Measurements from ENCODE around the gene KRT86. TPM values are rescaled to one million over a fixed set of nuclear protein-coding genes. Genes with fewer than 3 reads are reported as not detected.
"Not testable (repeated sequence)": the region's sequence is repeated elsewhere in the genome, so short reads cannot be mapped to it uniquely, and the experiment has no call there.

KRT86 gene
- total and polyA plus RNA-seq, 4 donors, result 0.39 to 3.2 (median 1.3) TPM

GRCh38 chr12:52341066-52341580, 66.7 kb downstream of the KRT86 start:
- DNase-seq, result peak in 1 of 2 donors; percentile 62
- Histone ChIP-seq H3K27ac (ENCODE audit: low read depth in 1 of 2, low read length in 2 of 2) (no peak overlapping the region), H3K36me3 (ENCODE audit: control insufficient read depth in 1 of 2, insufficient read depth in 2 of 2, low read length in 1 of 2) (no peaks in the 10 kb centered on the region), H3K4me3 (ENCODE audit: low read length in 2 of 2) (no peak overlapping the region), H3K27me3 (ENCODE audit: control insufficient read depth in 1 of 2, insufficient read depth in 2 of 2, low read length in 1 of 2) (no peaks in the 10 kb centered on the region), H3K9me3 (ENCODE audit: control insufficient read depth, low read length) (peaks cover 2% of the 10 kb centered on the region), H3K4me1 (ENCODE audit: control insufficient read depth in 1 of 2, insufficient read depth in 2 of 2, low read length in 2 of 2) (no peaks in the 10 kb centered on the region)
- peak; percentile 32 for ATAC-seq (ENCODE audit: low FRiP score)
- 96 to 98% methylated on average over 14 of the region's 14 CpGs for WGBS, 2 donors
- intact Hi-C loops (cut with DNase I), result no loop called here

GRCh38 chr12:52342781-52343490, 68.5 kb downstream of the KRT86 start:
- H3K9me3 ChIP-seq (ENCODE audit: control insufficient read depth, low read length), result peaks cover 2% of the 10 kb centered on the region
- no peak overlapping the region for H3K4me3 ChIP-seq (ENCODE audit: low read length in 2 of 2)
- intact Hi-C loops (cut with DNase I), result no loop called here
- no peaks in the 10 kb centered on the region for H3K4me1 ChIP-seq (ENCODE audit: control insufficient read depth in 1 of 2, insufficient read depth in 2 of 2, low read length in 2 of 2)
- no peaks in the 10 kb centered on the region for H3K27me3 ChIP-seq (ENCODE audit: control insufficient read depth in 1 of 2, insufficient read depth in 2 of 2, low read length in 1 of 2)
- no peak overlapping the region for H3K27ac ChIP-seq (ENCODE audit: low read depth in 1 of 2, low read length in 2 of 2)
- DNase-seq (no peak), ATAC-seq (ENCODE audit: low FRiP score) (no peak)
- WGBS, 2 donors, result 95 to 98% methylated on average over 2 of the region's 2 CpGs
- H3K36me3 ChIP-seq (ENCODE audit: control insufficient read depth in 1 of 2, insufficient read depth in 2 of 2, low read length in 1 of 2), result no peaks in the 10 kb centered on the region

GRCh38 chr12:52343550-52343949, 69.1 kb downstream of the KRT86 start:
- no peak for ATAC-seq (ENCODE audit: low FRiP score)
- WGBS, 2 donors, result 73 to 97% methylated on average over 2 of the region's 2 CpGs
- intact Hi-C loops (cut with DNase I), result no loop called here

GRCh38 chr12:52344111-52344510, 69.7 kb downstream of the KRT86 start:
- no peaks in the 10 kb centered on the region for H3K4me1 ChIP-seq (ENCODE audit: control insufficient read depth in 1 of 2, insufficient read depth in 2 of 2, low read length in 2 of 2)
- peaks cover 2% of the 10 kb centered on the region for H3K9me3 ChIP-seq (ENCODE audit: control insufficient read depth, low read length)
- no peaks in the 10 kb centered on the region for H3K27me3 ChIP-seq (ENCODE audit: control insufficient read depth in 1 of 2, insufficient read depth in 2 of 2, low read length in 1 of 2)
- no peak overlapping the region for H3K4me3 ChIP-seq (ENCODE audit: low read length in 2 of 2)
- H3K36me3 ChIP-seq (ENCODE audit: control insufficient read depth in 1 of 2, insufficient read depth in 2 of 2, low read length in 1 of 2), result no peaks in the 10 kb centered on the region
- H3K27ac ChIP-seq (ENCODE audit: low read depth in 1 of 2, low read length in 2 of 2), result no peak overlapping the region
- intact Hi-C loops (cut with DNase I), result no loop called here
- 96 to 98% methylated on average over 12 of the region's 12 CpGs for WGBS, 2 donors
- ATAC-seq (ENCODE audit: low FRiP score) (no peak), DNase-seq (peak in 1 of 2 donors; percentile 52)

More at GRCh38 chr12:52343550-52343949, 69.1 kb downstream of the KRT86 start:
- Histone ChIP-seq H3K36me3 (ENCODE audit: control insufficient read depth in 1 of 2, insufficient read depth in 2 of 2, low read length in 1 of 2) (no peaks in the 10 kb centered on the region), H3K27ac (ENCODE audit: low read depth in 1 of 2, low read length in 2 of 2) (no peak overlapping the region), H3K4me1 (ENCODE audit: control insufficient read depth in 1 of 2, insufficient read depth in 2 of 2, low read length in 2 of 2) (no peaks in the 10 kb centered on the region), H3K27me3 (ENCODE audit: control insufficient read depth in 1 of 2, insufficient read depth in 2 of 2, low read length in 1 of 2) (no peaks in the 10 kb centered on the region), H3K4me3 (ENCODE audit: low read length in 2 of 2) (no peak overlapping the region), H3K9me3 (ENCODE audit: control insufficient read depth, low read length) (peaks cover 2% of the 10 kb centered on the region)
- DNase-seq, result peak in 1 of 2 donors; percentile 31

GRCh38 chr12:52345041-52345440, 70.6 kb downstream of the KRT86 start:
- H3K27me3 ChIP-seq (ENCODE audit: control insufficient read depth in 1 of 2, insufficient read depth in 2 of 2, low read length in 1 of 2); H3K4me1 ChIP-seq (ENCODE audit: control insufficient read depth in 1 of 2, insufficient read depth in 2 of 2, low read length in 2 of 2); H3K27ac ChIP-seq (ENCODE audit: low read depth in 1 of 2, low read length in 2 of 2); H3K9me3 ChIP-seq (ENCODE audit: control insufficient read depth, low read length); H3K36me3 ChIP-seq (ENCODE audit: control insufficient read depth in 1 of 2, insufficient read depth in 2 of 2, low read length in 1 of 2); ATAC-seq (ENCODE audit: low FRiP score); H3K4me3 ChIP-seq (ENCODE audit: low read length in 2 of 2); intact Hi-C loops (cut with DNase I): not testable (repeated sequence)
- 95% methylated on average over 8 of the region's 8 CpGs for WGBS, 2 donors
- DNase-seq, result peak in 1 of 2 donors; percentile 51

GRCh38 chr12:52346593-52346992, 72.1 kb downstream of the KRT86 start:
- WGBS, 2 donors, result 13 to 25% methylated on average over 4 of the region's 4 CpGs
- Histone ChIP-seq H3K27ac (ENCODE audit: low read depth in 1 of 2, low read length in 2 of 2) (no peak overlapping the region), H3K27me3 (ENCODE audit: control insufficient read depth in 1 of 2, insufficient read depth in 2 of 2, low read length in 1 of 2) (no peaks in the 10 kb centered on the region), H3K4me1 (ENCODE audit: control insufficient read depth in 1 of 2, insufficient read depth in 2 of 2, low read length in 2 of 2) (no peaks in the 10 kb centered on the region), H3K4me3 (ENCODE audit: low read length in 2 of 2) (no peak overlapping the region), H3K9me3 (ENCODE audit: control insufficient read depth, low read length) (peaks cover 2% of the 10 kb centered on the region), H3K36me3 (ENCODE audit: control insufficient read depth in 1 of 2, insufficient read depth in 2 of 2, low read length in 1 of 2) (no peaks in the 10 kb centered on the region)
- DNase-seq, result peak; percentile 33 to 48
- intact Hi-C loops (cut with DNase I), result no loop called here
- peak; percentile 19 for ATAC-seq (ENCODE audit: low FRiP score)

- intact Hi-C loops (cut with DNase I), result no loop called here
- Histone ChIP-seq H3K4me1 (ENCODE audit: control insufficient read depth in 1 of 2, insufficient read depth in 2 of 2, low read length in 2 of 2) (no peaks in the 10 kb centered on the region), H3K27ac (ENCODE audit: low read depth in 1 of 2, low read length in 2 of 2) (no peak overlapping the region), H3K9me3 (ENCODE audit: control insufficient read depth, low read length) (peaks cover 2% of the 10 kb centered on the region), H3K27me3 (ENCODE audit: control insufficient read depth in 1 of 2, insufficient read depth in 2 of 2, low read length in 1 of 2) (no peaks in the 10 kb centered on the region), H3K4me3 (ENCODE audit: low read length in 2 of 2) (no peak overlapping the region), H3K36me3 (ENCODE audit: control insufficient read depth in 1 of 2, insufficient read depth in 2 of 2, low read length in 1 of 2) (no peaks in the 10 kb centered on the region)
- peak; percentile 13 to 28 for DNase-seq
- 87 to 88% methylated on average over 9 of the region's 9 CpGs for WGBS, 2 donors
- ATAC-seq (ENCODE audit: low FRiP score), result peak; percentile 6
These were observed 72.6 kb downstream of the KRT86 start for GRCh38 chr12:52347016-52347415.

- H3K27me3 ChIP-seq (ENCODE audit: control insufficient read depth in 1 of 2, insufficient read depth in 2 of 2, low read length in 1 of 2), result no peaks in the 10 kb centered on the region
- no peak for ATAC-seq (ENCODE audit: low FRiP score)
- 86 to 87% methylated on average over 16 of the region's 16 CpGs for WGBS, 2 donors
- no peaks in the 10 kb centered on the region for H3K4me1 ChIP-seq (ENCODE audit: control insufficient read depth in 1 of 2, insufficient read depth in 2 of 2, low read length in 2 of 2)
- no peaks in the 10 kb centered on the region for H3K36me3 ChIP-seq (ENCODE audit: control insufficient read depth in 1 of 2, insufficient read depth in 2 of 2, low read length in 1 of 2)
- peaks cover 2% of the 10 kb centered on the region for H3K9me3 ChIP-seq (ENCODE audit: control insufficient read depth, low read length)
- H3K27ac ChIP-seq (ENCODE audit: low read depth in 1 of 2, low read length in 2 of 2), result no peak overlapping the region
- DNase-seq, result peak; percentile 26 to 47
- intact Hi-C loops (cut with DNase I), result no loop called here
- no peak overlapping the region for H3K4me3 ChIP-seq (ENCODE audit: low read length in 2 of 2)
These were observed 73.4 kb downstream of the KRT86 start for GRCh38 chr12:52347551-52348510.
